NCI-H526 (cell line): Measurements from ENCODE around the gene TFAP2A.

Experiments
- DNase-seq, 2 experiments: peaks; one replicate each; lab custom pipeline; 2025; lab: John Stamatoyannopoulos, UW

The TFAP2A gene

DNA sequence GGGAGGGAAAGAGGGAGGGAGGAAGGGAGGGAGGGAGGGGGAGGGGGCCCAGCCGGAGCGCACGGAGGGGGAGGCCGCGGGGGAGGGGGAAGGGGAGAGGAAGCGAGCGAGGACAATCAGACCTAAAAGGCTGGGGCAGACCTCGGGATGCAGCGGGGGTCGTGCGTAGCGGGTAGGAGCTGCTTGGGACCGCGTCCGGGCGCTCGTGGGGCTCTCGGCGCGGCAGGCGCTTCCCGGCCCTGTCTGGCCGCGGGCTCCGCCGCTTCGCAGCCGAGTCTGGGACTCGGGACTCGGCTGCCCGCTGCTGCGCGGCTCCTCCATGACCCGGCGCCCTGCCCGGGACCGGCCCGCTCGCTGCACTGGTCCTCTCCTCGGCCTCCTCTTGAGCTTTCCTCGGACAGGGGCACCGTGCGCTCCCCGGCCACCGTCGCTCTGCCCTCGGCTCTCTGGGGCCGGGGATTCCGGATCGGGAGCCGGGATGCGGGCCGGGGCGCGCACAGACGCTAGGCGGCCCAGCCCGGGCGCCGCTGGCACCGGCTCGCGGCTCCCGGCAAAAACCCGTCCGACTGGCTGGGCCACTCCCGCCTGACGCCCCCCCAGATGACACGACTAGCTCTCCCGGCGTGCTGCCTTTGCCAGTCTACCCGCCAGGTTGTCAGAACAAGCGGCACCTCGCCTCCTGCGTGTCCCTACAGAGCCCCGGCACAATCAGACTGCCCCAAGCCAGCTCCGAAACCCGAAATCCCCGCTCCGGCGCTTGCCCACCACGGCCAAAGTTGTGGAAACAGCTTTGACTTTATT lies 2.2 kb downstream of the TFAP2A start:
- peak; percentile 42 to 84 for DNase-seq

DNA sequence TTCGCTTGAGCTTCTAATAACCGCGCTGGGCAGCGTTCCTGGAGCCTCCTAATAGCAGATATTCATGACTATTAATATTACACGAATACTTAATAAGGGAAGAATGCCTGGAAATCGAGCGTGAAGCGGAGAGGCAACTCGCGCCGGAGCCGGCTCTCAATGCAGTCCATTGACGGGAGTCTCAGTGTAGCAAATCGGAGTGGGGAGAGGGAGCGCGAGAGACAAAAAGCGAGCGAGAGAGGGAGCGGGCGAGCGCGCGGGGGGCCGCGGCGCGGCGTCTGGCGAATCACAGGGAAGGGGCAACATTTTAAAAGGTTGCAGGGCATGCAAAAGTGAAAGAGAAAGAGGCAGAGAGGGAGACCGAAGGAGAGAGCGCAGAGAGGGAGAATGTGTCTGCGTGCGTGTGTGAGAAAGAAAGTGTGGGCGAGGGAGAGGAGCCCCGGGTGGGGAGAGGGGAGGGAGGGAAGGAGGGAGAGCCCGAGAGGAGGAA lies 2.9 kb downstream of the TFAP2A start:
- peak; percentile 42 to 79 for DNase-seq

- peak in 1 of 2 experiments; percentile 44 for DNase-seq
These were observed 3.5 kb downstream of the TFAP2A start for GRCh38 chr6:10411131-10411970.

DNA sequence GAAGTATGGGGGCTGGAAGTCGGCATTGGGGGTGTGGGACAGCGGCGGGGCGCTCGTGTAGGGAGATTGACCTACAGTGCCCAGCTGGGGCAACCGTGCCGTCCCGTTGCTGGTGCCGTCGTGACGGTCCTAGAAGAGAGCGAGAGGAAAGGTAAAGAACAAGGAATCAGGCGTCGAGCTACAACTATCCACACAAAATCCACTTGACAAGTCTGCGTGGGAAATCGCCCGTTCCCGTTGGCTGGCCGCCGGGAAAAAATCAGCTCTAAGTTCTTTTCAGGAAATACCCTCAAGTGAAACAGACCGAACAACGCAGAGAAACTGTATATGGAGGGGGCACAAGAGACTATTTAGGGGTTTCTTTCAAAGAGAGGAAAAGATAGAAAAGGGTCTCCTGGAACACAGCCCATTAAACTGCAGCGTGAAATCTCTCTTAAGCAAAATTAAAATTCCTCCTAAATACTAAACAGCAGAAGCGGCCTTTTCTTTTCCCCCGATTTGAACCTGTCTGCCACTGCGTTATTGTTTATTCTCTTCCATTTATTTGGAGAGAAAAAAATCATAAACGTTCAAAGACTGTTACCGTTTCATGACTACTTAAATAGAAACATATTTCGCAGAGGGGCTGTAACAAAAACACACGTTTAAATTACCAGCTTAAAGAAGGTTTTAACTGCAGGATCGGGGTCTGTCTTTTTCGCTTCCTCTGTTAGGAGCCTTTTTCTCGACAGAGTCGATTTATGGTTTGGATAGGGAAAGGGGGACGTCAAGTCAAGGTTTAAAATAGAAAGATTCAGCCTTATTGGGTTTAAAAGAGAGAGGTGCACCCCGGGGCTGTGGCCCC lies 4.4 kb downstream of the TFAP2A start:
- DNase-seq, result no peak

DNA sequence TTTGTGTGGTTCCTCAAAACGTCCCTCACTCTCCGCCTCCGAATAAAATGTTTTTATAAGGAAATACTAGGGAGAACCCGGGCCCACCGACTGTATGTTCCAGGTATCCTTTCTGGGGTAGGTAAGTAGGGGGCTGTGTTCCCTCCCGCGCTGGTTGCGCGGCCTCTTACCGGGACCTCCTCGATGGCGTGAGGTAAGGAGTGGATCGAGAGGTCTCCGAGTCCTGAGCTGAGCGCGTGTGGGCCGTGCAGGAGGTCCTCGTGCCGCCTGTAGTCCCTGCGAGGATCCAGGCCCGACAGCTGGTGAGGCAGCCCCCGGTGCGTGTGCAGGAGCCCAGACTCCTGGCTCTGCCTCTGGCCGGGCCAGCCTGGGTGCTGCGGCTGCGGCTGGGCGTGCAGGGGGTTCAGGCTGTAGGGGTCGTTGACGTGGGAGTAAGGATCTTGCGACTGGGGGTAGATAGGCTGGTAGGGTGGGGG lies 5.1 kb downstream of the TFAP2A start:
- DNase-seq, result no peak

GRCh38 chr6:10409233-10409721 lies 5.6 kb downstream of the TFAP2A start:
- DNase-seq, result no peak

DNA sequence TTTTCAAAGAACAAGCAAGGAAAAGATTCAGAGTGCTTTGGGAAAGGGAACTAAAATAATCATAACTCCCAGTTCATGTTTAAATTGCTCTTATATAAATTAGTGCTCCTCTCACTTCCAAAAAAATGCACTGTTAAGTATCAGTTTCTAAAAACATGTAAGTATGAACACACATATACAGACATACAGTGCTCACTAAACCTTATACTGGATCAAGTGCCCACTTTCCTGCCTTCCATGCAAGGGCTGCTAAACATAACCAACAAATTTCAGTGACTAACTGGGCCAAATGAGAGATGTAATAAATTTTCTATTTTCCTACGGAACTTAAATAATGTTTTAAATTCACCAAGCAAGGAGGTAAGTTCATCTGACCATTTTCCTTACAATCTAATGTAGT lies 6.4 kb downstream of the TFAP2A start:
- DNase-seq, result no peak

DNA sequence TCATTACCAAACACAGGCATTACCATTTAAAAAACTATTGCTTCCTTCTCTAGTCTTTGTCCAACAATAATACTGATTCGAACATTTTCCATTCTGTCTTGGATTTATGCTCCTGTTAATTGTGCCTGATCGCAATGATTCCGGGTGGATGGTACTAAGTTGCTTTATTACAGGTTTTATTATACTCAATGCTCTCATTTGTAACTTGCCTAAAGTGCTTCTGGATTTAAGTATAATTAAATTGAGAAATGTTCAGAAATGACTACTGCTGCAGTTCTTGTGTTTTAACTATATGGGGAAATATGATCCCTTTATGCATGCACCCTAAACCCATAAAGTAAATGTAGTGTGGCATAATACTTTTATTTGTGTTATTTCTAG lies 7.2 kb downstream of the TFAP2A start:
- no peak for DNase-seq

GRCh38 chr6:10407018-10407673 lies 7.7 kb downstream of the TFAP2A start:
- peak; percentile 76 to 80 for DNase-seq

DNA sequence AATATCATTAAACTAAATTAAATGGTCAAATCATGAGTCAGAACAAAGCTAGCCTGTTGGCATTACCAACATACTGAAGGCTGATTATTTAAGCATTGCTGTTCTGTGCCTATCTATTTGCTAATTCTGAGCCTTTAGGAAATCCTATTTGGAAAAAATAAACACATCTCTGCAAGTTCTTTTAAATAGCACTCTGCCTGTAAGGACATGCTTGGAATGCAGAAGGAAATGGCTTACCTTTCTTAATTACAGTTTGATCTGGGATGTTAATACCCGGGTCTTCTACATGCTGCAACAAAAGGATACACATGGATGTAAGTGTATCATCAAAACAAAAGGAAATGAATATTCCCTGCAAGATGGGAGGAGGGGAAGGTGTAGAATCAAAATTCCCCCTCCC lies 8.3 kb downstream of the TFAP2A start:
- DNase-seq, result no peak

DNA sequence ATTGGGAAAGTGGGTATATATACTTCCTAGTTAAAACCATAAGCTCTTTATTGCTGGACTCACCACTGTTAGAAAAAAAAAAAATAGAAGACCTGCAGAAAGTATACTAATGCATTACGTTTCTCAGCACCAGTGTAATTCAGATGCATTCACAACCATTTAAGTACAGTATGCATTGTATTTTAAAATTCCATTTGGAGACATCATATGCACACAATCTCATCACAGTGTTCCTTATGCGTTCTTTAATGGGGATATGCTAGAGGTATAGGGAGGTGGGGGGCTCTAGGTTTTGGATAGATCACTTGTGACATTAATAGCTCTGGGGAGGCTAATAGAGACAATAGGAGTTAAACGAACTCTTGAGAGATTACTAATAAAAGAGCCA lies 9.4 kb downstream of the TFAP2A start:
- no peak for DNase-seq

GRCh38 chr6:10404799-10405512 lies 9.9 kb downstream of the TFAP2A start:
- DNase-seq, result peak in 1 of 2 experiments; percentile 54

- peak; percentile 95 to 99 for DNase-seq
These were observed 10.6 kb downstream of the TFAP2A start for GRCh38 chr6:10404107-10404798.

DNA sequence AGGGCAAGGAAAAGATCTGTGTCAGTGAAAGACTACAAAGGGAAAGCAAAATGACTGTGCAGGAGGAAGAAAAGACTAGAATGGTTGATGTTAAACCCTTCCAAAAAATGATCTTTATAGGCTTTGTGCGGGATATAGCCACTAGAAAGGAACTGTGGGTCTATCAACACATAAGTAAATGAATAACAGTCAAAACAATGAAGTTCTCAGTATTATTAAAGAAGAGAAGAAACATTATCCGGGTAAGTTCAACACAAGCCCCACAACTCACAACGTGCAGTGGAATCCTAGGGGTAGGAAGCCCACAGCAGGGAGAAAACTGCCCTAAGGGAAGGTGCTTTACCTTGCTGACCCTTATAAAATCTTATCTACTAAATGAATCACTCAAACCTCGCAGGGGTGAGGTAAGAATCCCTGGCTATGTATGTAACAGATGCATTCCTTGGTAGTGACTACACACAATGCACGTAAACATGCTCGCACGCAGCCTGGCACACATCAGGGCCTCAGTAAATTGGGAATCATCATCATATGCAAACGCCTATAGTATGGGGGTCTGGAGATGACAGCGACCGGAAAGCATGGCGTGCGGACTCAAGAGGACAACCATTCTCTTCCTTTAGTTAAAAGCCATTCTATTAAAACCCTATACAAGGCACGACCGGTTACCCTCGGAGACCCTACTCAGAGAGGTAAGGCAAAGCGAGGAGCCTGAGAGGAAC lies 11.3 kb downstream of the TFAP2A start:
- no peak for DNase-seq

DNA sequence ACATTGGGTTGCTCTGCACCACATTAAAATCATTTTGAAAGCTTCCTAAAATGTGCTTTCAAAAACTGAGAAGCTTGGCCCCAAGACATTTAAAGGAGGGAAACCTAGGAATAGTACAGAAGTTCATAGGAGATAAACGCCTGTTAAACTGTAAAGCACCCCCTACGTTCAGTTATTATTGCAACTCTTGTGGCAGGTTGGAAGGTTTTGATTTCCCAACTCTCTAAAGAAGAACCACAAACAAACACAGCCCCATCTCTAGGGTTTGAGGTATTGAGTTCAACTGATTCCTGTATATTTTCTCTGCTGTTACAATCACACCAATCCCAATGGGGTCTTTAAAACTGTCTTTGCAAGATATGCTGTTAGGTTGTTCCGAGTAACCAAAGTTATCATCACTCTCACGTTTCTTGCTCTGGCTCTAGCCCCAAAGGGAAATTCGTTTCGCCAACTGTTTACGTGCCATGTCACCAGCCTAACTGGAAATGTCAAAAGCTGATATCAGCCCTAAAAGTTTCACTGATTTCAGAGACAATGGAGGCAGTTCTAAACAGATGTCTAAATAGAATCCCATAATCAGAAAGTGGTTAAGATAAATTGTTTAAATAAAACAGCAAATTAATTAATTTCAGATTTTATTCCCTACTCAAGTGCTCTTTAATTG lies 12.1 kb downstream of the TFAP2A start:
- no peak for DNase-seq

- DNase-seq, result no peak
These were observed 13.1 kb downstream of the TFAP2A start for GRCh38 chr6:10401632-10402223.

GRCh38 chr6:10401004-10401536 lies 13.8 kb downstream of the TFAP2A start:
- DNase-seq, result no peak

GRCh38 chr6:10400330-10400729 lies 14.5 kb downstream of the TFAP2A start:
- no peak for DNase-seq
